Loucy (cell line): ENCODE data around the gene P4HB.

Experiments used
- EZH2phosphoT487 ChIP-seq: fragments of 200-600 bp; IDR thresholded peaks from 2 replicates; pipeline ENCODE4 v1.6.1; 2018; ENCODE audit warnings: antibody characterized with exemption, mild to moderate bottlenecking, moderate library complexity, borderline replicate concordance
- TF ChIP-seq, protein P1 (sequence below): fragments of 200-600 bp; sonication (generic); conservative IDR thresholded peaks from 2 replicates; pipeline ENCODE4 v1.5.1; 2014; ENCODE audit warnings: mild to moderate bottlenecking, antibody characterized with exemption, low read length

DNA sequence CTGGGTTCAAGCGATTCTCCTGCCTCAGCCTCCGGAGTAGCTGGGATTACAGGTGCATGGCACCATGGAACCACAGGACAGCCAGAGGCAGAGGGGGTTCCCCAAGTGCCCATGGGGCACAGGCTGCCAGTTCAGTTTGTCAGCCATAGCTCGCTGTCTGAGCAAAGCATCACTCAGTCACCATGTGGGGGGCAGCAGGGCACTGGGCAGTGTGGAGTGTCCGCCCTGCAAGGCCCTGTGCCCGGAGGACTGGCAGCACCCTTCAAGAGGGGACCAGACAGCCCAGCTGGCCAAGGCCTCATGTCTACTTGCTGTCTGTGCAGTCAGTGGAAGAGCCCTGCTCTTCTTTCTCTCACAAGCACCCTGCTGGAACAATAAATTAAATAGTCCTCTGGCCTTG is 24.6 kb upstream of the P4HB start:
- TF ChIP-seq, protein P1, sequence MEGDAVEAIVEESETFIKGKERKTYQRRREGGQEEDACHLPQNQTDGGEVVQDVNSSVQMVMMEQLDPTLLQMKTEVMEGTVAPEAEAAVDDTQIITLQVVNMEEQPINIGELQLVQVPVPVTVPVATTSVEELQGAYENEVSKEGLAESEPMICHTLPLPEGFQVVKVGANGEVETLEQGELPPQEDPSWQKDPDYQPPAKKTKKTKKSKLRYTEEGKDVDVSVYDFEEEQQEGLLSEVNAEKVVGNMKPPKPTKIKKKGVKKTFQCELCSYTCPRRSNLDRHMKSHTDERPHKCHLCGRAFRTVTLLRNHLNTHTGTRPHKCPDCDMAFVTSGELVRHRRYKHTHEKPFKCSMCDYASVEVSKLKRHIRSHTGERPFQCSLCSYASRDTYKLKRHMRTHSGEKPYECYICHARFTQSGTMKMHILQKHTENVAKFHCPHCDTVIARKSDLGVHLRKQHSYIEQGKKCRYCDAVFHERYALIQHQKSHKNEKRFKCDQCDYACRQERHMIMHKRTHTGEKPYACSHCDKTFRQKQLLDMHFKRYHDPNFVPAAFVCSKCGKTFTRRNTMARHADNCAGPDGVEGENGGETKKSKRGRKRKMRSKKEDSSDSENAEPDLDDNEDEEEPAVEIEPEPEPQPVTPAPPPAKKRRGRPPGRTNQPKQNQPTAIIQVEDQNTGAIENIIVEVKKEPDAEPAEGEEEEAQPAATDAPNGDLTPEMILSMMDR, result no peak
- TF ChIP-seq EZH2phosphoT487, result no peak
